ENCODE results near the gene CT45A10.
"Not testable (repeated sequence)": the region's sequence is repeated elsewhere in the genome, so short reads cannot be mapped to it uniquely, and the experiment has no call there.

The CT45A10 gene

GRCh38 chrX:135893294-135893817, at the start of gene CT45A10, which contains the start of gene SAGE1:
TSS of gene CT45A10 (minus strand) at chrX:135893444. CDS start at chrX:135885344, 8,100 bp downstream.
TSS of gene SAGE1 (plus strand) at chrX:135893716. CDS start at chrX:135896243, 2,527 bp downstream.
- no peak within 1 kb of the TSS for H3K4me3 ChIP-seq (ENCODE audit: low read length)
- no peak for TF ChIP-seq ZNF274 (IDR thresholded peaks at IDR 0.05; ENCODE audit: low read depth, low read length)

GRCh38 chrX:135931644-135932487, 38.6 kb upstream of the CT45A10 start:
- H3K4me3 ChIP-seq (ENCODE audit: low read length) = no peak overlapping the region
- no peak for TF ChIP-seq ZNF274 (IDR thresholded peaks at IDR 0.05; ENCODE audit: low read depth, low read length)

GRCh38 chrX:135927897-135928296, 34.7 kb upstream of the CT45A10 start:
- H3K4me3 ChIP-seq (ENCODE audit: low read length) = no peak overlapping the region
- TF ChIP-seq ZNF274 (IDR thresholded peaks at IDR 0.05; ENCODE audit: low read depth, low read length) = no peak

GRCh38 chrX:135923353-135923752, 30.1 kb upstream of the CT45A10 start:
- no peak overlapping the region for H3K4me3 ChIP-seq (ENCODE audit: low read length)
- no peak for TF ChIP-seq ZNF274 (IDR thresholded peaks at IDR 0.05; ENCODE audit: low read depth, low read length)

GRCh38 chrX:135920516-135920915, 27.3 kb upstream of the CT45A10 start:
- H3K4me3 ChIP-seq (ENCODE audit: low read length) = not testable (repeated sequence)

GRCh38 chrX:135914404-135914803, 21.2 kb upstream of the CT45A10 start:
- no peak for TF ChIP-seq ZNF274 (IDR thresholded peaks at IDR 0.05; ENCODE audit: low read depth, low read length)
- no peak overlapping the region for H3K4me3 ChIP-seq (ENCODE audit: low read length)

- H3K4me3 ChIP-seq (ENCODE audit: low read length) = no peak overlapping the region
- no peak for TF ChIP-seq ZNF274 (IDR thresholded peaks at IDR 0.05; ENCODE audit: low read depth, low read length)
These were observed 17.0 kb upstream of the CT45A10 start for GRCh38 chrX:135910251-135910650.

- H3K4me3 ChIP-seq (ENCODE audit: low read length) = no peak overlapping the region
- no peak for TF ChIP-seq ZNF274 (IDR thresholded peaks at IDR 0.05; ENCODE audit: low read depth, low read length)
These were observed 463 bp downstream of the CT45A10 start for GRCh38 chrX:135892781-135893180.

- H3K4me3 ChIP-seq (ENCODE audit: low read length) = no peak overlapping the region
- TF ChIP-seq ZNF274 (IDR thresholded peaks at IDR 0.05; ENCODE audit: low read depth, low read length) = no peak
These were observed 3.1 kb downstream of the CT45A10 start for GRCh38 chrX:135890087-135890585.

GRCh38 chrX:135888976-135889375, 4.3 kb downstream of the CT45A10 start:
- H3K4me3 ChIP-seq (ENCODE audit: low read length) = not testable (repeated sequence)

- H3K4me3 ChIP-seq (ENCODE audit: low read length) = not testable (repeated sequence)
These were observed 5.0 kb downstream of the CT45A10 start for GRCh38 chrX:135888230-135888629.

- H3K4me3 ChIP-seq (ENCODE audit: low read length) = not testable (repeated sequence)
These were observed 10.5 kb downstream of the CT45A10 start for GRCh38 chrX:135882741-135883140.

- H3K4me3 ChIP-seq (ENCODE audit: low read length) = not testable (repeated sequence)
These were observed 21.5 kb downstream of the CT45A10 start, which contains the start of gene CT45A9 for GRCh38 chrX:135871712-135872111. TSS of gene CT45A9 (minus strand) at chrX:135871812. CDS start at chrX:135868061, 3,751 bp downstream.

GRCh38 chrX:135854438-135854837, 38.8 kb downstream of the CT45A10 start, which contains the start of gene CT45A8:
TSS of gene CT45A8 (minus strand) at chrX:135854538. CDS start at chrX:135850783, 3,755 bp downstream.
- not testable (repeated sequence) for H3K4me3 ChIP-seq (ENCODE audit: low read length)

GRCh38 chrX:135837180-135837579, 56.1 kb downstream of the CT45A10 start, which contains the start of gene CT45A7:
TSS of gene CT45A7 (minus strand) at chrX:135837280. CDS start at chrX:135833533, 3,747 bp downstream.
- not testable (repeated sequence) for H3K4me3 ChIP-seq (ENCODE audit: low read length)
